GM12878 (cell line): ENCODE data around the gene SETD7. TPM values are rescaled to one million over a fixed set of nuclear protein-coding genes. Genes with fewer than 3 reads are reported as not detected.

Experiments used
- ATAC-seq: fragments of 200-7000 bp; cut with Tn5 transposase; 3 replicates; pipeline ENCODE4 v1.9.1; 2020; ENCODE audit warnings: mild to moderate bottlenecking, moderate library complexity
- BruUV-seq: library from RNA; stranded (reverse); fragments of 400-500 nt; replicated peaks from 2 replicates; lab custom pipeline; 2021; lab: Mats Ljungman, UMichigan
- CTCF ChIA-PET: fragments of 300-600 bp; sonication (Branson Sonifier 250); formaldehyde crosslinking; extraction: SDS; loops from one replicate; lab custom pipeline; 2021; ENCODE audit warnings: inconsistent platforms; lab: Yijun Ruan, JAX
- POLR2A ChIA-PET: fragments of 350-600 bp; formaldehyde crosslinking; extraction: SDS; loops from one replicate; lab custom pipeline; 2021; ENCODE audit warnings: inconsistent platforms; lab: Charles Lee
- RAD21 ChIA-PET: fragments of 300-600 bp; sonication (Branson Sonifier 250); formaldehyde crosslinking; loops from one replicate; lab custom pipeline; 2023; ENCODE audit warnings: antibody characterized with exemption; ENCODE audit not compliant: unreplicated experiment; lab: Charles Lee
- SMC1A ChIA-PET: fragments of 300-600 bp; sonication (Branson Sonifier 250); formaldehyde crosslinking; loops from one replicate; lab custom pipeline; 2023; ENCODE audit not compliant: unreplicated experiment, uncharacterized antibody; lab: Charles Lee
- DNase-seq: peaks from one replicate; pipeline ENCODE4 v3.0.0-alpha.2; 2011; ENCODE audit warnings: low read depth, low spot score
- FAIRE-seq: peaks from 3 replicates; lab custom pipeline; 2011; peaks lifted over from hg19 to GRCh38; lab: Jason Lieb, UNC
- H2AFZ ChIP-seq: 2 replicates; pipeline ENCODE4 v1.6.0; 2011; ENCODE audit warnings: low read depth, low read length, control low read depth; ENCODE audit not compliant: control insufficient read depth
- H3K27ac ChIP-seq: 2 replicates; pipeline ENCODE4 v1.5.1; 2011; ENCODE audit warnings: control low read depth; ENCODE audit not compliant: control insufficient read depth, insufficient read depth
- H3K27me3 ChIP-seq, 2 experiments: replicated peaks in 1 of 2; 2 replicates each; pipeline versions ENCODE4 v1.6.0 to v1.6.1; 2011; ENCODE audit warnings: low read length in 1 of 2; ENCODE audit not compliant: control insufficient read depth in 2 of 2, insufficient read depth in 2 of 2
- H3K36me3 ChIP-seq, 2 experiments: 2 replicates each; pipeline ENCODE4 v1.5.1; 2011; ENCODE audit warnings: low read length in 1 of 2; ENCODE audit not compliant: control insufficient read depth in 2 of 2, insufficient read depth in 2 of 2
- H3K4me1 ChIP-seq: 2 replicates; pipeline ENCODE4 v1.6.1; 2011; ENCODE audit warnings: mild to moderate bottlenecking, low read length, moderate library complexity, mixed read lengths; ENCODE audit not compliant: control insufficient read depth, insufficient read depth
- H3K4me2 ChIP-seq: 2 replicates; pipeline ENCODE4 v1.6.0; 2011; ENCODE audit warnings: control low read depth; ENCODE audit not compliant: control insufficient read depth, insufficient read depth
- H3K4me3 ChIP-seq: fragments of 200-600 bp; sonication (generic); 2 replicates; pipeline ENCODE4 v1.5.1; 2016
- H3K79me2 ChIP-seq: 2 replicates; pipeline ENCODE4 v1.6.0; 2011; ENCODE audit warnings: low read length; ENCODE audit not compliant: control insufficient read depth, insufficient read depth
- H3K9ac ChIP-seq: 2 replicates; pipeline ENCODE4 v1.8.0; 2011; ENCODE audit warnings: low read length, control low read depth, mixed read lengths; ENCODE audit not compliant: control insufficient read depth, insufficient read depth
- H3K9me3 ChIP-seq: replicated peaks from 3 replicates; pipeline ENCODE4 v1.5.1; 2011; ENCODE audit warnings: mild to moderate bottlenecking, low read length; ENCODE audit not compliant: control insufficient read depth, insufficient read depth
- H4K20me1 ChIP-seq: 2 replicates; pipeline ENCODE4 v1.6.0; 2011; ENCODE audit not compliant: control insufficient read depth, insufficient read depth
- BRCA1 ChIP-seq: IDR thresholded peaks from 2 replicates; pipeline ENCODE4 v1.6.1; 2011; ENCODE audit warnings: low read depth, low read length, improper control_type of control experiment
- CHD2 ChIP-seq: IDR thresholded peaks from 2 replicates; pipeline ENCODE4 v1.6.1; 2011; ENCODE audit warnings: low read depth, low read length, improper control_type of control experiment, borderline replicate concordance
- EED ChIP-seq: sonication (generic); IDR thresholded peaks from 2 replicates; pipeline ENCODE4 v1.6.1; 2016; ENCODE audit warnings: antibody characterized with exemption, low read depth
- EZH2 ChIP-seq: IDR thresholded peaks from 2 replicates; pipeline ENCODE4 v1.6.1; 2012; ENCODE audit warnings: low read depth, mild to moderate bottlenecking, control low read depth, inconsistent platforms, low read length, borderline replicate concordance; ENCODE audit not compliant: control insufficient read depth
- GABPA ChIP-seq: IDR thresholded peaks from 2 replicates; pipeline ENCODE4 v1.6.1; 2014; ENCODE audit warnings: antibody characterized with exemption, low read depth, mild to moderate bottlenecking, inconsistent platforms
- HDGF ChIP-seq: fragments of 450-650 bp; IDR thresholded peaks from 2 replicates; pipeline ENCODE4 v1.6.1; 2016; ENCODE audit warnings: antibody characterized with exemption
- LARP7 ChIP-seq: fragments of 450-650 bp; IDR thresholded peaks from 2 replicates; pipeline ENCODE4 v1.6.1; 2017; ENCODE audit warnings: mild to moderate bottlenecking
- MEF2A ChIP-seq: IDR thresholded peaks from 2 replicates; pipeline ENCODE4 v1.6.1; 2011; ENCODE audit warnings: low read depth, mild to moderate bottlenecking, low read length, moderate library complexity; ENCODE audit not compliant: insufficient read depth
- RB1 ChIP-seq: fragments of 450-650 bp; formaldehyde crosslinking; IDR thresholded peaks from 2 replicates; pipeline ENCODE4 v1.6.1; 2017; ENCODE audit warnings: mild to moderate bottlenecking, borderline replicate concordance
- RELA ChIP-seq: fragments of 450-650 bp; IDR thresholded peaks from 2 replicates; pipeline ENCODE4 v1.8.0; 2014; ENCODE audit warnings: borderline replicate concordance; ENCODE audit not compliant: partially characterized antibody
- SMAD5 ChIP-seq: IDR thresholded peaks from 2 replicates; pipeline ENCODE4 v1.6.1; 2016; ENCODE audit warnings: antibody characterized with exemption, low read depth
- TARDBP ChIP-seq: IDR thresholded peaks from 2 replicates; pipeline ENCODE4 v1.6.1; 2016; ENCODE audit warnings: borderline replicate concordance
- YY1 ChIP-seq: IDR thresholded peaks from 2 replicates; pipeline ENCODE4 v1.6.1; 2011; ENCODE audit warnings: low read depth, mild to moderate bottlenecking, low read length
- WGBS: methylation state at CpG from one replicate; pipeline ENCODE4 v1.1.6; 2016; ENCODE audit warnings: low lambda C conversion rate; ENCODE audit not compliant: insufficient replicate concordance, insufficient coverage; ENCODE audit errors: missing lambda C conversion rate; 5-methylcytosine and 5-hydroxymethylcytosine counted together
- in situ Hi-C: fragments of 300-500 bp; cut with MboI; formaldehyde crosslinking; loops from 9 replicates; pipeline ENCODE4 v1.14.3; 2018; ENCODE audit warnings: mixed read lengths
- intact Hi-C: fragments of 100-400 bp; cut with micrococcal nuclease; formaldehyde crosslinking; loops from one replicate; pipeline ENCODE4 v1.14.2; 2022; ENCODE audit not compliant: unreplicated experiment
- polyA plus RNA-seq, 11 experiments: library from polyadenylated mRNA; depleted of rRNA in 4 of 11; unstranded in 6 of 11; stranded (reverse) in 5 of 11; fragments of >200 nt; fragmentation: Nextera tagmentation in 4 of 11; fragmentation: Illumina TruSeq in 1 of 11; extraction: Ambion mirVana in 4 of 11; extraction: Trizol in 1 of 11; gene quantifications; 1 replicate in 1 of 11; 2 replicates in 10 of 11; pipeline versions ENCODE4 v1.2.1 to v1.2.3, GENCODE V29; 2011 to 2016; ENCODE audit warnings: inconsistent platforms in 2 of 11, missing spikeins in 2 of 11, low read depth in 1 of 11
- total RNA-seq, 4 experiments: library from RNA; depleted of rRNA in 3 of 4; stranded (reverse); fragments of >200 nt in 3 of 4; fragmentation: Illumina TruSeq in 1 of 4; extraction: Trizol in 1 of 4; gene quantifications; 2 replicates each; pipeline versions ENCODE4 v1.2.1 to v1.2.3, GENCODE V29; 2013 to 2021
- TF ChIP-seq, protein P1 (sequence below): fragments of 450-650 bp; IDR thresholded peaks from 2 replicates; pipeline ENCODE4 v1.6.1; 2017; ENCODE audit warnings: mild to moderate bottlenecking, moderate library complexity
- TF ChIP-seq, protein P2 (sequence below): fragments of 450-650 bp; IDR thresholded peaks from 2 replicates; pipeline ENCODE4 v1.6.1; 2018; ENCODE audit warnings: borderline replicate concordance, mild to moderate bottlenecking; ENCODE audit not compliant: partially characterized antibody
- TF ChIP-seq, protein P3 (sequence below): IDR thresholded peaks from 2 replicates; pipeline ENCODE4 v1.6.1; 2012; ENCODE audit warnings: low read depth, low read length, improper control_type of control experiment

Gene SETD7
- total and polyA plus RNA-seq, 10 of the 15 experiments (the other 5 are each of a cell fraction or from before 2014, with no cell fraction given) = 0.03 to 0.82 (median 0.44) TPM

DNA sequence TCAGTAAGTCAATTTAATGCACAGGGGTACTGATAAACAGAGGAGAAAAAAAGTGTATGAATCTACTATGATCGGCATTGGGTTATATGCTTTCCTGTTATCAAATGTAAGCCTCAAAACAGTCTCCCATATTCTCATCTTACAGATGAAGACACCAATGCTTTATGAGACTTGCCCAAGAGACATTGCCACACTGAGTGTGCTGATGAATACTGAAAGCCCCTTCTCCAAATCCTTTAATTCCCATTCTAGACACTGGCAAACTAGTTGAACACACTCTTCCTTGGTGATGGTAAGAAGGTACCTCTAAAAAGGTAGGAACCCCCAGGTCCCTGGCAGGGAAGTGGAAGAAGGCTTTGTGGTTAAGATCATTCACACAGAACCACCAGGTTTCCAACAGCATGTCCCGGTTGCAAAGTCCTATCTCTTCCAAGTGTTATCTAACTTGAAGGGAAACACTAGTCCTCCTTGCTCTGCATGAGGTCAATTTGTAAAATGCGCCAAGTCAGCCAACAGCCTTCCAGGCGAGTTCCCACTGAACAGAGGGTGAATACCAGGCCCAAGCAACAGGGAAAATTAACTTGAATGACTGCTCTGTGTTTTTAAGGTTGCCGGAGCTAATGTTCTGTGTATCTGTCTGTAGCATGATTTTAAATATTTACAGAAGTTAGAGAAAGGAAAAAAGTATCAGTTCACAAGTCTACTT lies 5.1 kb downstream of the SETD7 start:
- Histone ChIP-seq H3K79me2 (no peaks in the 10 kb centered on the region), H3K4me3 (no peak overlapping the region), H3K9ac (no peak overlapping the region), H3K4me2 (no peak overlapping the region), H2AFZ (no peak overlapping the region), H3K4me1 (peaks cover 5% of the 10 kb centered on the region; the same call in 1 of the 2 replicates), H3K36me3 (no peaks in the 10 kb centered on the region), H4K20me1 (no peaks in the 10 kb centered on the region; the same call in 1 of the 2 replicates), H3K27ac (no peak overlapping the region), H3K9me3 (no peaks in the 10 kb centered on the region), H3K27me3 (peaks cover 2 to 4% of the 10 kb centered on the region in 2 experiments; a peak in 3 of 4 replicates)
- BruUV-seq = no TSS peak
- no peak for FAIRE-seq
- SMC1A ChIA-PET = no interaction called here
- CTCF ChIA-PET = no interaction called here
- DNase-seq = no peak
- in situ Hi-C loops (no loop called here), intact Hi-C loops (no loop called here)
- 61% methylated on average over 5 of the region's 5 CpGs for WGBS
- RAD21 ChIA-PET = no interaction called here
- ATAC-seq = no peak
- TF ChIP-seq TARDBP (no peak), RELA (no peak), SMAD5 (no peak), CHD2 (no peak), MEF2A (no peak), LARP7 (no peak), YY1 (no peak), EZH2 (no peak), EED (no peak), HDGF (no peak), RB1 (no peak), GABPA (no peak), BRCA1 (no peak)
- TF ChIP-seq, protein P1, sequence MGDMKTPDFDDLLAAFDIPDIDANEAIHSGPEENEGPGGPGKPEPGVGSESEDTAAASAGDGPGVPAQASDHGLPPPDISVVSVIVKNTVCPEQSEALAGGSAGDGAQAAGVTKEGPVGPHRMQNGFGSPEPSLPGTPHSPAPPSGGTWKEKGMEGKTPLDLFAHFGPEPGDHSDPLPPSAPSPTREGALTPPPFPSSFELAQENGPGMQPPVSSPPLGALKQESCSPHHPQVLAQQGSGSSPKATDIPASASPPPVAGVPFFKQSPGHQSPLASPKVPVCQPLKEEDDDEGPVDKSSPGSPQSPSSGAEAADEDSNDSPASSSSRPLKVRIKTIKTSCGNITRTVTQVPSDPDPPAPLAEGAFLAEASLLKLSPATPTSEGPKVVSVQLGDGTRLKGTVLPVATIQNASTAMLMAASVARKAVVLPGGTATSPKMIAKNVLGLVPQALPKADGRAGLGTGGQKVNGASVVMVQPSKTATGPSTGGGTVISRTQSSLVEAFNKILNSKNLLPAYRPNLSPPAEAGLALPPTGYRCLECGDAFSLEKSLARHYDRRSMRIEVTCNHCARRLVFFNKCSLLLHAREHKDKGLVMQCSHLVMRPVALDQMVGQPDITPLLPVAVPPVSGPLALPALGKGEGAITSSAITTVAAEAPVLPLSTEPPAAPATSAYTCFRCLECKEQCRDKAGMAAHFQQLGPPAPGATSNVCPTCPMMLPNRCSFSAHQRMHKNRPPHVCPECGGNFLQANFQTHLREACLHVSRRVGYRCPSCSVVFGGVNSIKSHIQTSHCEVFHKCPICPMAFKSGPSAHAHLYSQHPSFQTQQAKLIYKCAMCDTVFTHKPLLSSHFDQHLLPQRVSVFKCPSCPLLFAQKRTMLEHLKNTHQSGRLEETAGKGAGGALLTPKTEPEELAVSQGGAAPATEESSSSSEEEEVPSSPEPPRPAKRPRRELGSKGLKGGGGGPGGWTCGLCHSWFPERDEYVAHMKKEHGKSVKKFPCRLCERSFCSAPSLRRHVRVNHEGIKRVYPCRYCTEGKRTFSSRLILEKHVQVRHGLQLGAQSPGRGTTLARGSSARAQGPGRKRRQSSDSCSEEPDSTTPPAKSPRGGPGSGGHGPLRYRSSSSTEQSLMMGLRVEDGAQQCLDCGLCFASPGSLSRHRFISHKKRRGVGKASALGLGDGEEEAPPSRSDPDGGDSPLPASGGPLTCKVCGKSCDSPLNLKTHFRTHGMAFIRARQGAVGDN = no peak
- TF ChIP-seq, protein P2, sequence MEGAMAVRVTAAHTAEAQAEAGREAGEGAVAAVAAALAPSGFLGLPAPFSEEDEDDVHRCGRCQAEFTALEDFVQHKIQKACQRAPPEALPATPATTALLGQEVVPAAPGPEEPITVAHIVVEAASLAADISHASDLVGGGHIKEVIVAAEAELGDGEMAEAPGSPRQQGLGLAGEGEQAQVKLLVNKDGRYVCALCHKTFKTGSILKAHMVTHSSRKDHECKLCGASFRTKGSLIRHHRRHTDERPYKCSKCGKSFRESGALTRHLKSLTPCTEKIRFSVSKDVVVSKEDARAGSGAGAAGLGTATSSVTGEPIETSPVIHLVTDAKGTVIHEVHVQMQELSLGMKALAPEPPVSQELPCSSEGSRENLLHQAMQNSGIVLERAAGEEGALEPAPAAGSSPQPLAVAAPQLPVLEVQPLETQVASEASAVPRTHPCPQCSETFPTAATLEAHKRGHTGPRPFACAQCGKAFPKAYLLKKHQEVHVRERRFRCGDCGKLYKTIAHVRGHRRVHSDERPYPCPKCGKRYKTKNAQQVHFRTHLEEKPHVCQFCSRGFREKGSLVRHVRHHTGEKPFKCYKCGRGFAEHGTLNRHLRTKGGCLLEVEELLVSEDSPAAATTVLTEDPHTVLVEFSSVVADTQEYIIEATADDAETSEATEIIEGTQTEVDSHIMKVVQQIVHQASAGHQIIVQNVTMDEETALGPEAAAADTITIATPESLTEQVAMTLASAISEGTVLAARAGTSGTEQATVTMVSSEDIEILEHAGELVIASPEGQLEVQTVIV = no peak
- TF ChIP-seq, protein P3, sequence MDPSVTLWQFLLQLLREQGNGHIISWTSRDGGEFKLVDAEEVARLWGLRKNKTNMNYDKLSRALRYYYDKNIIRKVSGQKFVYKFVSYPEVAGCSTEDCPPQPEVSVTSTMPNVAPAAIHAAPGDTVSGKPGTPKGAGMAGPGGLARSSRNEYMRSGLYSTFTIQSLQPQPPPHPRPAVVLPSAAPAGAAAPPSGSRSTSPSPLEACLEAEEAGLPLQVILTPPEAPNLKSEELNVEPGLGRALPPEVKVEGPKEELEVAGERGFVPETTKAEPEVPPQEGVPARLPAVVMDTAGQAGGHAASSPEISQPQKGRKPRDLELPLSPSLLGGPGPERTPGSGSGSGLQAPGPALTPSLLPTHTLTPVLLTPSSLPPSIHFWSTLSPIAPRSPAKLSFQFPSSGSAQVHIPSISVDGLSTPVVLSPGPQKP = no peak
- POLR2A ChIA-PET = no interaction called here
